ENCODE results near the gene FCER1G. TPM values are rescaled to one million over a fixed set of nuclear protein-coding genes. Genes with fewer than 3 reads are reported as not detected.

Gene FCER1G
- total RNA-seq, 1 experiment from 2014 or later = 1.5 TPM

DNA sequence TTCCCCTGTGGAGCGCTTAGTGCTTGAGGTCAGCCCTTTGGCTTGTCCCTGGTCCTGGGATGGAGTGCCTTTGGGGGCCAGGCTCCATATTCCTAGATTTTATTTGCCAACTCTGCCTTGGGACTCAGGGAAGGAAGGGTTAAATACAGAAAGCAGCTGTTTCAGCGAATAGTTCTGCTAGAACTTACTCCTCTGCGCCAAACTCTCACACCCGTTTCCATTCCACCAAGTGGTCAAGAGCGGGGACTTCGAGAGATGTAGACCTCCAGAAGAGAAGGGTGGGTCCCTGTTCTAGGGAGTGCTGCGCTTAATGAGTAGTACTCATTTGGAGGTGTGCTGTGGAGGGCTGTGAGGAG is 10.1 kb downstream of the FCER1G start:
- Histone ChIP-seq H3K27me3 (replicated peaks; ENCODE audit: control insufficient read depth, insufficient read depth, low read length) (no peaks in the 10 kb centered on the region), H3K4me3 (ENCODE audit: low read depth, low read length) (no peak overlapping the region), H3K9me3 (peaks cover 8% of the 10 kb centered on the region; the same call in 1 of the 2 replicates), H3K36me3 (ENCODE audit: control insufficient read depth, insufficient read depth, low read length) (peaks cover 6% of the 10 kb centered on the region), H3K4me1 (peaks cover 54% of the 10 kb centered on the region)
- DNase-seq = no peak
- no TSS peak for BruUV-seq (replicated peaks)
- intact Hi-C loops (cut with micrococcal nuclease; ENCODE audit: unreplicated experiment) = loop anchor here (1.0 kb wide), 4 partner anchors 8 to 89 kb away; partner anchors contain the start of gene SDHC
- Mint-ChIP-seq H3K4me3 (ENCODE audit: unreplicated experiment) (peak overlapping the region; percentile 99), H3K27ac (ENCODE audit: unreplicated experiment) (peak overlapping the region; percentile 97), H3K27me3 (ENCODE audit: insufficient read depth, unreplicated experiment) (no peaks in the 10 kb centered on the region), H3K36me3 (ENCODE audit: insufficient read depth, unreplicated experiment) (peaks cover 70% of the 10 kb centered on the region), H3K4me1 (ENCODE audit: low read depth, unreplicated experiment) (peaks cover 50% of the 10 kb centered on the region), H3K9me3 (ENCODE audit: unreplicated experiment) (peaks cover 24% of the 10 kb centered on the region)
- TF ChIP-seq, protein P1, sequence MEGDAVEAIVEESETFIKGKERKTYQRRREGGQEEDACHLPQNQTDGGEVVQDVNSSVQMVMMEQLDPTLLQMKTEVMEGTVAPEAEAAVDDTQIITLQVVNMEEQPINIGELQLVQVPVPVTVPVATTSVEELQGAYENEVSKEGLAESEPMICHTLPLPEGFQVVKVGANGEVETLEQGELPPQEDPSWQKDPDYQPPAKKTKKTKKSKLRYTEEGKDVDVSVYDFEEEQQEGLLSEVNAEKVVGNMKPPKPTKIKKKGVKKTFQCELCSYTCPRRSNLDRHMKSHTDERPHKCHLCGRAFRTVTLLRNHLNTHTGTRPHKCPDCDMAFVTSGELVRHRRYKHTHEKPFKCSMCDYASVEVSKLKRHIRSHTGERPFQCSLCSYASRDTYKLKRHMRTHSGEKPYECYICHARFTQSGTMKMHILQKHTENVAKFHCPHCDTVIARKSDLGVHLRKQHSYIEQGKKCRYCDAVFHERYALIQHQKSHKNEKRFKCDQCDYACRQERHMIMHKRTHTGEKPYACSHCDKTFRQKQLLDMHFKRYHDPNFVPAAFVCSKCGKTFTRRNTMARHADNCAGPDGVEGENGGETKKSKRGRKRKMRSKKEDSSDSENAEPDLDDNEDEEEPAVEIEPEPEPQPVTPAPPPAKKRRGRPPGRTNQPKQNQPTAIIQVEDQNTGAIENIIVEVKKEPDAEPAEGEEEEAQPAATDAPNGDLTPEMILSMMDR (IDR thresholded peaks at IDR 0.05; ENCODE audit: insufficient read depth in 1 of 2, low read depth in 1 of 2, low read length in 1 of 2, severe bottlenecking in 1 of 2, unreplicated experiment in 1 of 2) = no peak
- CTCF ChIA-PET = interaction anchor here (0.5 to 3.6 kb wide), 30 partner anchors 9 to 215 kb away, joined by 3 to 44 read pairs (median 6); partner anchors contain the start of genes CFAP126, F11R, NDUFS2 and PPOX
- POLR2A ChIA-PET = interaction anchor here (0.6 to 2.2 kb wide), 16 partner anchors 8 to 205 kb away, joined by 3 to 41 read pairs (median 4); partner anchors contain the start of genes B4GALT3, F11R, NDUFS2 and SDHC

GRCh38 chr1:161225534-161226319 is 10.6 kb downstream of the FCER1G start, which contains the start of gene TOMM40L:
TOMM40L (plus strand) TSS chr1:161226060; CDS start chr1:161226490, 430 bp downstream.
- Mint-ChIP-seq H3K27me3 (ENCODE audit: insufficient read depth, unreplicated experiment) (no peaks in the 10 kb centered on the region), H3K4me3 (ENCODE audit: unreplicated experiment) (peak within 1 kb of the TSS; percentile 99), H3K27ac (ENCODE audit: unreplicated experiment) (peak within 1 kb of the TSS; percentile 97), H3K4me1 (ENCODE audit: low read depth, unreplicated experiment) (peaks cover 45% of the 10 kb centered on the region), H3K9me3 (ENCODE audit: unreplicated experiment) (peaks cover 24% of the 10 kb centered on the region), H3K36me3 (ENCODE audit: insufficient read depth, unreplicated experiment) (peaks cover 70% of the 10 kb centered on the region)
- TF ChIP-seq, protein P1 (IDR thresholded peaks at IDR 0.05; ENCODE audit: insufficient read depth in 1 of 2, low read depth in 1 of 2, low read length in 1 of 2, severe bottlenecking in 1 of 2, unreplicated experiment in 1 of 2) = peak; percentile 31 to 67
- peak; percentile 94 to 99 for DNase-seq
- peaks cover 6% of the 10 kb centered on the region for H3K36me3 ChIP-seq (ENCODE audit: control insufficient read depth, insufficient read depth, low read length)
- no TSS peak for BruUV-seq (replicated peaks)
- POLR2A ChIA-PET = interaction anchor here (0.5 to 2.2 kb wide), 16 partner anchors 9 to 205 kb away, joined by 3 to 41 read pairs (median 6); partner anchors contain the start of genes B4GALT3, F11R, NDUFS2 and PCP4L1
- peaks cover 48% of the 10 kb centered on the region for H3K4me1 ChIP-seq
- peaks cover 8% of the 10 kb centered on the region; the same call in 1 of the 2 replicates for H3K9me3 ChIP-seq
- intact Hi-C loops (cut with micrococcal nuclease; ENCODE audit: unreplicated experiment) = loop anchor here (1.0 kb wide), 4 partner anchors 8 to 89 kb away; partner anchors contain the start of gene SDHC
- CTCF ChIA-PET = interaction anchor here (0.5 to 3.6 kb wide), 33 partner anchors 9 to 216 kb away, joined by 3 to 44 read pairs (median 5); partner anchors contain the start of genes B4GALT3, CFAP126, DEDD and F11R
- peak within 1 kb of the TSS; percentile 69 for H3K4me3 ChIP-seq (ENCODE audit: low read depth, low read length)
- H3K27me3 ChIP-seq (replicated peaks; ENCODE audit: control insufficient read depth, insufficient read depth, low read length) = no peaks in the 10 kb centered on the region

DNA sequence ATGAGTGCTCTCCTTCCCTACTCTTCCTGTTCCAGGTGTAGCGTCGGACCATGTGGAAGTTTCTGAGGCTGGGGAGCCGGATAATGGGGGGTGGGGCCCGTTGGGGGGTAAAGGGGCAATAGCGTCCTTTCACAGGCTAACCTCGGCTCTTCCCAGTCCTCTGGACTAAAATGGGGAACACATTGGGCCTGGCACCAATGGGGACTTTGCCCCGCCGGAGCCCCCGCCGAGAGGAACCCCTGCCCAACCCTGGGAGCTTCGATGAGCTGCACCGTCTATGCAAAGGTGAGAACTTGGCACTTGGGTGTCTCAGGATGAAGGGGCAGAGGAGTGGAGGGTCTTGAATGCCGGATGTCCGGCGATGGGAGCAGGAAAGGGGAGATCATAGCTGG is 11.2 kb downstream of the FCER1G start:
- Mint-ChIP-seq H3K9me3 (ENCODE audit: unreplicated experiment) (peaks cover 24% of the 10 kb centered on the region), H3K27me3 (ENCODE audit: insufficient read depth, unreplicated experiment) (no peaks in the 10 kb centered on the region), H3K4me1 (ENCODE audit: low read depth, unreplicated experiment) (peaks cover 42% of the 10 kb centered on the region), H3K36me3 (ENCODE audit: insufficient read depth, unreplicated experiment) (peaks cover 64% of the 10 kb centered on the region), H3K27ac (ENCODE audit: unreplicated experiment) (peak overlapping the region; percentile 97), H3K4me3 (ENCODE audit: unreplicated experiment) (peak overlapping the region; percentile 99)
- DNase-seq = no peak
- TF ChIP-seq, protein P1 (IDR thresholded peaks at IDR 0.05; ENCODE audit: insufficient read depth in 1 of 2, low read depth in 1 of 2, low read length in 1 of 2, severe bottlenecking in 1 of 2, unreplicated experiment in 1 of 2) = no peak
- Histone ChIP-seq H3K9me3 (peaks cover 8% of the 10 kb centered on the region; the same call in 1 of the 2 replicates), H3K4me1 (peaks cover 44% of the 10 kb centered on the region), H3K36me3 (ENCODE audit: control insufficient read depth, insufficient read depth, low read length) (peaks cover 6% of the 10 kb centered on the region), H3K27me3 (replicated peaks; ENCODE audit: control insufficient read depth, insufficient read depth, low read length) (no peaks in the 10 kb centered on the region), H3K4me3 (ENCODE audit: low read depth, low read length) (peak overlapping the region; percentile 69)
- ChIA-PET CTCF (interaction anchor here (0.8 to 3.6 kb wide), 19 partner anchors 10 to 155 kb away, joined by 3 to 44 read pairs (median 7); partner anchors contain the start of genes B4GALT3, DEDD, NDUFS2 and SDHC), POLR2A (interaction anchor here (0.5 to 2.2 kb wide), 8 partner anchors 10 to 163 kb away, joined by 3 to 41 read pairs (median 14); partner anchors contain the start of genes NDUFS2, PCP4L1 and SDHC)
- no TSS peak for BruUV-seq (replicated peaks)
- intact Hi-C loops (cut with micrococcal nuclease; ENCODE audit: unreplicated experiment) = no loop called here

All from Caco-2 (cell line).